ENCODE data around the gene LHFPL6.

The LHFPL6 gene

GRCh38 chr13:39571502-39572092, 31.4 kb downstream of the LHFPL6 start:
- Histone ChIP-seq H3K36me3 (ENCODE audit: insufficient read depth, low read length) (no peaks in the 10 kb centered on the region), H3K27ac (ENCODE audit: low read depth, low read length) (no peak overlapping the region), H3K4me3 (ENCODE audit: low read depth in 1 of 2, low read length in 2 of 2) (no peak overlapping the region), H3K9me3 (ENCODE audit: low read length) (no peaks in the 10 kb centered on the region), H3K27me3 (ENCODE audit: control insufficient read depth in 1 of 2, insufficient read depth in 2 of 2, low read length in 2 of 2) (no peaks in the 10 kb centered on the region), H3K4me1 (ENCODE audit: insufficient read depth, low read length) (peaks cover 7% of the 10 kb centered on the region), H3K9ac (ENCODE audit: low read length) (no peak overlapping the region)

GRCh38 chr13:39567569-39567968, 35.4 kb downstream of the LHFPL6 start:
- H3K9me3 ChIP-seq (ENCODE audit: low read length), result no peaks in the 10 kb centered on the region
- no peak overlapping the region for H3K4me3 ChIP-seq (ENCODE audit: low read depth in 1 of 2, low read length in 2 of 2)
- H3K27me3 ChIP-seq (ENCODE audit: control insufficient read depth in 1 of 2, insufficient read depth in 2 of 2, low read length in 2 of 2), result no peaks in the 10 kb centered on the region
- no peak overlapping the region for H3K27ac ChIP-seq (ENCODE audit: low read depth, low read length)
- no peak overlapping the region for H3K9ac ChIP-seq (ENCODE audit: low read length)
- peaks cover 37% of the 10 kb centered on the region for H3K4me1 ChIP-seq (ENCODE audit: insufficient read depth, low read length)
- no peaks in the 10 kb centered on the region for H3K36me3 ChIP-seq (ENCODE audit: insufficient read depth, low read length)

- Histone ChIP-seq H3K4me3 (ENCODE audit: low read depth in 1 of 2, low read length in 2 of 2) (no peak overlapping the region), H3K27ac (ENCODE audit: low read depth, low read length) (no peak overlapping the region), H3K4me1 (ENCODE audit: insufficient read depth, low read length) (peaks cover 37% of the 10 kb centered on the region), H3K9me3 (ENCODE audit: low read length) (no peaks in the 10 kb centered on the region), H3K27me3 (ENCODE audit: control insufficient read depth in 1 of 2, insufficient read depth in 2 of 2, low read length in 2 of 2) (no peaks in the 10 kb centered on the region), H3K9ac (ENCODE audit: low read length) (no peak overlapping the region), H3K36me3 (ENCODE audit: insufficient read depth, low read length) (no peaks in the 10 kb centered on the region)
These were observed 36.6 kb downstream of the LHFPL6 start for GRCh38 chr13:39566216-39566869.

- H3K27ac ChIP-seq (ENCODE audit: low read depth, low read length), result no peak overlapping the region
- peaks cover 37% of the 10 kb centered on the region for H3K4me1 ChIP-seq (ENCODE audit: insufficient read depth, low read length)
- no peak overlapping the region for H3K9ac ChIP-seq (ENCODE audit: low read length)
- no peak overlapping the region for H3K4me3 ChIP-seq (ENCODE audit: low read depth in 1 of 2, low read length in 2 of 2)
- no peaks in the 10 kb centered on the region for H3K36me3 ChIP-seq (ENCODE audit: insufficient read depth, low read length)
- H3K9me3 ChIP-seq (ENCODE audit: low read length), result no peaks in the 10 kb centered on the region
- no peaks in the 10 kb centered on the region for H3K27me3 ChIP-seq (ENCODE audit: control insufficient read depth in 1 of 2, insufficient read depth in 2 of 2, low read length in 2 of 2)
These were observed 37.7 kb downstream of the LHFPL6 start for GRCh38 chr13:39565036-39565949.

GRCh38 chr13:39563470-39563735, 39.6 kb downstream of the LHFPL6 start:
- Histone ChIP-seq H3K27me3 (ENCODE audit: control insufficient read depth in 1 of 2, insufficient read depth in 2 of 2, low read length in 2 of 2) (no peaks in the 10 kb centered on the region), H3K9ac (ENCODE audit: low read length) (no peak overlapping the region), H3K27ac (ENCODE audit: low read depth, low read length) (no peak overlapping the region), H3K36me3 (ENCODE audit: insufficient read depth, low read length) (no peaks in the 10 kb centered on the region), H3K4me3 (ENCODE audit: low read depth in 1 of 2, low read length in 2 of 2) (no peak overlapping the region), H3K9me3 (ENCODE audit: low read length) (no peaks in the 10 kb centered on the region), H3K4me1 (ENCODE audit: insufficient read depth, low read length) (peaks cover 37% of the 10 kb centered on the region)

- no peaks in the 10 kb centered on the region for H3K27me3 ChIP-seq (ENCODE audit: control insufficient read depth in 1 of 2, insufficient read depth in 2 of 2, low read length in 2 of 2)
- H3K4me3 ChIP-seq (ENCODE audit: low read depth in 1 of 2, low read length in 2 of 2), result no peak overlapping the region
- no peaks in the 10 kb centered on the region for H3K36me3 ChIP-seq (ENCODE audit: insufficient read depth, low read length)
- H3K4me1 ChIP-seq (ENCODE audit: insufficient read depth, low read length), result peaks cover 30% of the 10 kb centered on the region
- H3K9me3 ChIP-seq (ENCODE audit: low read length), result no peaks in the 10 kb centered on the region
- H3K27ac ChIP-seq (ENCODE audit: low read depth, low read length), result no peak overlapping the region
- H3K9ac ChIP-seq (ENCODE audit: low read length), result no peak overlapping the region
These were observed 41.0 kb downstream of the LHFPL6 start for GRCh38 chr13:39561971-39562370.

GRCh38 chr13:39559847-39560246, 43.1 kb downstream of the LHFPL6 start:
- H3K27ac ChIP-seq (ENCODE audit: low read depth, low read length), result no peak overlapping the region
- H3K27me3 ChIP-seq (ENCODE audit: control insufficient read depth in 1 of 2, insufficient read depth in 2 of 2, low read length in 2 of 2), result no peaks in the 10 kb centered on the region
- no peaks in the 10 kb centered on the region for H3K9me3 ChIP-seq (ENCODE audit: low read length)
- H3K9ac ChIP-seq (ENCODE audit: low read length), result no peak overlapping the region
- no peak overlapping the region for H3K4me3 ChIP-seq (ENCODE audit: low read depth in 1 of 2, low read length in 2 of 2)
- no peaks in the 10 kb centered on the region for H3K36me3 ChIP-seq (ENCODE audit: insufficient read depth, low read length)
- H3K4me1 ChIP-seq (ENCODE audit: insufficient read depth, low read length), result peaks cover 18% of the 10 kb centered on the region

GRCh38 chr13:39557285-39557955, 45.6 kb downstream of the LHFPL6 start:
- Histone ChIP-seq H3K4me3 (ENCODE audit: low read depth in 1 of 2, low read length in 2 of 2) (no peak overlapping the region), H3K27ac (ENCODE audit: low read depth, low read length) (no peak overlapping the region), H3K9ac (ENCODE audit: low read length) (no peak overlapping the region), H3K9me3 (ENCODE audit: low read length) (no peaks in the 10 kb centered on the region), H3K4me1 (ENCODE audit: insufficient read depth, low read length) (no peaks in the 10 kb centered on the region), H3K36me3 (ENCODE audit: insufficient read depth, low read length) (no peaks in the 10 kb centered on the region), H3K27me3 (ENCODE audit: control insufficient read depth in 1 of 2, insufficient read depth in 2 of 2, low read length in 2 of 2) (no peaks in the 10 kb centered on the region)

- no peaks in the 10 kb centered on the region for H3K9me3 ChIP-seq (ENCODE audit: low read length)
- H3K36me3 ChIP-seq (ENCODE audit: insufficient read depth, low read length), result no peaks in the 10 kb centered on the region
- H3K4me1 ChIP-seq (ENCODE audit: insufficient read depth, low read length), result no peaks in the 10 kb centered on the region
- no peak overlapping the region for H3K4me3 ChIP-seq (ENCODE audit: low read depth in 1 of 2, low read length in 2 of 2)
- no peaks in the 10 kb centered on the region for H3K27me3 ChIP-seq (ENCODE audit: control insufficient read depth in 1 of 2, insufficient read depth in 2 of 2, low read length in 2 of 2)
- no peak overlapping the region for H3K9ac ChIP-seq (ENCODE audit: low read length)
- no peak overlapping the region for H3K27ac ChIP-seq (ENCODE audit: low read depth, low read length)
These were observed 46.1 kb downstream of the LHFPL6 start for GRCh38 chr13:39556866-39557265.

- Histone ChIP-seq H3K27me3 (ENCODE audit: control insufficient read depth in 1 of 2, insufficient read depth in 2 of 2, low read length in 2 of 2) (no peaks in the 10 kb centered on the region), H3K36me3 (ENCODE audit: insufficient read depth, low read length) (no peaks in the 10 kb centered on the region), H3K4me3 (ENCODE audit: low read depth in 1 of 2, low read length in 2 of 2) (no peak overlapping the region), H3K27ac (ENCODE audit: low read depth, low read length) (no peak overlapping the region), H3K9me3 (ENCODE audit: low read length) (no peaks in the 10 kb centered on the region), H3K9ac (ENCODE audit: low read length) (no peak overlapping the region), H3K4me1 (ENCODE audit: insufficient read depth, low read length) (no peaks in the 10 kb centered on the region)
These were observed 48.6 kb downstream of the LHFPL6 start for GRCh38 chr13:39554371-39554770.

- H3K27me3 ChIP-seq (ENCODE audit: control insufficient read depth in 1 of 2, insufficient read depth in 2 of 2, low read length in 2 of 2), result no peaks in the 10 kb centered on the region
- H3K9ac ChIP-seq (ENCODE audit: low read length), result no peak overlapping the region
- no peaks in the 10 kb centered on the region for H3K36me3 ChIP-seq (ENCODE audit: insufficient read depth, low read length)
- no peaks in the 10 kb centered on the region for H3K4me1 ChIP-seq (ENCODE audit: insufficient read depth, low read length)
- no peak overlapping the region for H3K27ac ChIP-seq (ENCODE audit: low read depth, low read length)
- no peaks in the 10 kb centered on the region for H3K9me3 ChIP-seq (ENCODE audit: low read length)
- H3K4me3 ChIP-seq (ENCODE audit: low read depth in 1 of 2, low read length in 2 of 2), result no peak overlapping the region
These were observed 50.7 kb downstream of the LHFPL6 start for GRCh38 chr13:39552246-39552645.

Measured in muscle layer of colon (tissue), 2 donors.